MCF 10A (cell line): ENCODE measurements around the gene GTPBP6. TPM values are rescaled to one million over a fixed set of nuclear protein-coding genes. Genes with fewer than 3 reads are reported as not detected.
"Not testable (repeated sequence)": the region's sequence is repeated elsewhere in the genome, so short reads cannot be mapped to it uniquely, and the experiment has no call there.

Experiments
- BruUV-seq: library from RNA; stranded (reverse); fragments of 400-500 nt; replicated peaks from 2 replicates; lab custom pipeline; 2021; lab: Mats Ljungman, UMichigan
- CTCF ChIA-PET: fragments of 300-600 bp; sonication (Branson Sonifier 250); formaldehyde crosslinking; extraction: SDS; loops from one replicate; lab custom pipeline; 2021; ENCODE audit warnings: antibody characterized with exemption, inconsistent platforms; lab: Yijun Ruan, JAX
- POLR2A ChIA-PET: fragments of 300-600, 350-650 bp; sonication (Branson Sonifier 250); formaldehyde crosslinking; extraction: SDS; loops from one replicate; lab custom pipeline; 2020; ENCODE audit warnings: antibody characterized with exemption, inconsistent platforms; lab: Yijun Ruan, JAX
- DNase-seq: peaks from one replicate; pipeline ENCODE4 v3.0.0-alpha.2; 2018; ENCODE audit not compliant: unreplicated experiment
- H3K27ac Mint-ChIP-seq: one replicate; pipeline ENCODE4 v1.8.0; 2022; ENCODE audit warnings: mild to moderate bottlenecking, low read depth, mixed read lengths; ENCODE audit not compliant: unreplicated experiment
- H3K27me3 Mint-ChIP-seq: one replicate; pipeline ENCODE4 v1.8.0; 2022; ENCODE audit warnings: mixed read lengths; ENCODE audit not compliant: insufficient read depth, unreplicated experiment
- H3K36me3 Mint-ChIP-seq: one replicate; pipeline ENCODE4 v1.8.0; 2022; ENCODE audit warnings: mild to moderate bottlenecking, moderate library complexity, mixed read lengths; ENCODE audit not compliant: insufficient read depth, unreplicated experiment
- H3K4me1 Mint-ChIP-seq: one replicate; pipeline ENCODE4 v1.8.0; 2022; ENCODE audit warnings: mixed read lengths; ENCODE audit not compliant: insufficient read depth, unreplicated experiment
- H3K4me3 Mint-ChIP-seq: one replicate; pipeline ENCODE4 v1.8.0; 2022; ENCODE audit warnings: mild to moderate bottlenecking, moderate library complexity, mixed read lengths; ENCODE audit not compliant: unreplicated experiment
- H3K9me3 Mint-ChIP-seq: one replicate; pipeline ENCODE4 v1.8.0; 2022; ENCODE audit warnings: mixed read lengths; ENCODE audit not compliant: unreplicated experiment
- intact Hi-C: fragments of 100-400 bp; cut with micrococcal nuclease; formaldehyde crosslinking; loops from 2 replicates; pipeline ENCODE4 v1.14.1; 2022
- total RNA-seq: library from RNA; stranded (reverse); gene quantifications from 2 replicates; pipeline ENCODE4 v1.2.3, GENCODE V29; 2022
- TF ChIP-seq, protein P1 (sequence below): fragments of 200-600 bp; IDR thresholded peaks from one replicate; pipeline ENCODE4 v1.8.0; 2022; ENCODE audit warnings: antibody characterized with exemption, mild to moderate bottlenecking; ENCODE audit not compliant: unreplicated experiment

The GTPBP6 gene
- total RNA-seq, 1 experiment from 2014 or later = 73.4 TPM

DNA sequence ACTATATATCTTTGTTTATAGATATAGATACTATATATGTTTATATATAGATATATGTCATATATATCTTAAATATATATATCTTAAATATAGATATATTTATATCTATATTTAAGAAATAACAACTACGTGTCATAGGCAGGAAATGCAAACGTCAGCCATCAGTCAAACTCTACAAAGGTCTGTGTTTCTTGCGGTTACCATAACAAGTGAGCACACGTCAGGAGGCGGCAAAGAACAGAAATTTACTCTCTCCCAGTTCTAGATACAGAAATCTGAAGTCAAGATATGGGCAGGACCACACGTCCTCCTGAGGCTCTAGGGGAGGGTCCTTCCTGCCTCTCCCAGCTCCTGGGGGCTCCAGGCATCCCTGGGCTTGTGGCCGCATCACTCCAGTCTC lies 30.9 kb downstream of the GTPBP6 start:
- BruUV-seq = no TSS peak
- CTCF ChIA-PET = no interaction called here
- Mint-ChIP-seq H3K27me3 (no peaks in the 10 kb centered on the region), H3K27ac (no peak overlapping the region), H3K4me3 (no peak overlapping the region), H3K9me3 (no peaks in the 10 kb centered on the region), H3K36me3 (peaks cover 8% of the 10 kb centered on the region), H3K4me1 (no peaks in the 10 kb centered on the region)
- TF ChIP-seq, protein P1, sequence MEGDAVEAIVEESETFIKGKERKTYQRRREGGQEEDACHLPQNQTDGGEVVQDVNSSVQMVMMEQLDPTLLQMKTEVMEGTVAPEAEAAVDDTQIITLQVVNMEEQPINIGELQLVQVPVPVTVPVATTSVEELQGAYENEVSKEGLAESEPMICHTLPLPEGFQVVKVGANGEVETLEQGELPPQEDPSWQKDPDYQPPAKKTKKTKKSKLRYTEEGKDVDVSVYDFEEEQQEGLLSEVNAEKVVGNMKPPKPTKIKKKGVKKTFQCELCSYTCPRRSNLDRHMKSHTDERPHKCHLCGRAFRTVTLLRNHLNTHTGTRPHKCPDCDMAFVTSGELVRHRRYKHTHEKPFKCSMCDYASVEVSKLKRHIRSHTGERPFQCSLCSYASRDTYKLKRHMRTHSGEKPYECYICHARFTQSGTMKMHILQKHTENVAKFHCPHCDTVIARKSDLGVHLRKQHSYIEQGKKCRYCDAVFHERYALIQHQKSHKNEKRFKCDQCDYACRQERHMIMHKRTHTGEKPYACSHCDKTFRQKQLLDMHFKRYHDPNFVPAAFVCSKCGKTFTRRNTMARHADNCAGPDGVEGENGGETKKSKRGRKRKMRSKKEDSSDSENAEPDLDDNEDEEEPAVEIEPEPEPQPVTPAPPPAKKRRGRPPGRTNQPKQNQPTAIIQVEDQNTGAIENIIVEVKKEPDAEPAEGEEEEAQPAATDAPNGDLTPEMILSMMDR = no peak
- intact Hi-C loops = no loop called here
- POLR2A ChIA-PET = no interaction called here
- peak; percentile 36 for DNase-seq

DNA sequence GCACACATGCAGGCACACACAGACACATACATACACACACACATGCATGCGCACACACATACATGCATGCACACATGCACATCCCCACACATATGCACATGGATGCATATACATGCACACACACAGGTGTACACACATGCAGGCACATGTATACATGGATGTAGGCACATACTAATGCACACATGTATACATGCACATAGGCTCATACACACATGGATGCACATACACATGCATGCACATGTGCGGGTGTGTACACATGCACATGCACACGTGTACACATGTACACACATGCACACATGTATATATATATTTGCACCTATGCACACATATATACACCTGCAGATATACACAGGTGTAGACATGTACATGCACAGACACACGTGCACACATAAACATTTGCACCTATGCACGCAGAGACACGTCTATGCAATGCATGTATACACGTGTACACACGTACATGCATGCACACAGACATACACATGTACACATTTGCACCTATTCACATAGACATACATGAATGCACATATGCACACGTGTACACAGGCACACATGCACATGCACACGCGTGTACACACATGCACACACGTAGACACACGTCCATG lies 33.4 kb downstream of the GTPBP6 start:
- DNase-seq = no peak
- H3K27me3 Mint-ChIP-seq = no peaks in the 10 kb centered on the region
- H3K9me3 Mint-ChIP-seq = no peaks in the 10 kb centered on the region
- BruUV-seq = no TSS peak
- peaks cover 5% of the 10 kb centered on the region for H3K36me3 Mint-ChIP-seq
- H3K27ac Mint-ChIP-seq = no peak overlapping the region
- TF ChIP-seq, protein P1 = no peak
- intact Hi-C loops = no loop called here
- POLR2A ChIA-PET = no interaction called here
- H3K4me1 Mint-ChIP-seq = no peaks in the 10 kb centered on the region
- no peak overlapping the region for H3K4me3 Mint-ChIP-seq
- CTCF ChIA-PET = no interaction called here

DNA sequence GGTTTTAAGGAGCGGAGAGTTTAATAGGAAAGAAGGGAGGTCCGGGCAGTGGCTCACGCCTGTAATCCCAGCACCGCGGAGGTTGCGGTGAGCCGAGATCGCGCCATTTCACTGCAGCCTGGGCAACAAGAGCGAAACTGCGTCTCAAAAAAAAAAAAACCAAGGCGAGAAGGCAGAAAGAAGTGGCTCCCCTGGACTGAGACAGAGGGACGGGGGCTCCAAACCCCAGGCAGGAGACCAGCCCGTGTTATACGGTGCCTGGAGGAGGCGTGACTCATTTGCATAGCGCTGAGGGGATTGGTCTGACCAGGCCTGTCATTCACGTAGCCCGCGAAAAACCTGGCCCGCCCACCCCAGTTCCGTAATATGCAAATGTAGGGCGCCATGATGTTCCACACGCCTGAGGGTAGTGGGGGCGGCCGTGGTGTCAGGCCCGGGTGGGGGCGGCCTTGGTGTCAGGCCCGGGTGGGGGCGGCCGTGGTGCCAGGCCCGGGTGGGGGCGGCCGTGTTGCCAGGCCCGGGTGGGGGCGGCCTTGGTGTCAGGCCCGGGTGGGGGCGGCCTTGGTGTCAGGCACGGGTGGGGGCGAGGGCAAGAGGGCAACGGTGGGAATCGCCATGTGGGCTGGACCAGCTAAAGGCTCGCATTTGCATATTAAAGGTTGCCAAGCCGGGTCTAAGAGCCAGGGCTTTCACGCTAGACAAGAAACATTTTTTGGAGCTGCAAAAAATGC lies 35.3 kb downstream of the GTPBP6 start:
- no peaks in the 10 kb centered on the region for H3K4me1 Mint-ChIP-seq
- peak overlapping the region; percentile 53 for H3K27ac Mint-ChIP-seq
- no peaks in the 10 kb centered on the region for H3K9me3 Mint-ChIP-seq
- intact Hi-C loops = no loop called here
- H3K36me3 Mint-ChIP-seq = peaks cover 5% of the 10 kb centered on the region
- no peaks in the 10 kb centered on the region for H3K27me3 Mint-ChIP-seq
- POLR2A ChIA-PET = no interaction called here
- BruUV-seq = no TSS peak
- DNase-seq = peak; percentile 89
- H3K4me3 Mint-ChIP-seq = peak overlapping the region; percentile 76
- CTCF ChIA-PET = no interaction called here
- TF ChIP-seq, protein P1 = no peak

DNA sequence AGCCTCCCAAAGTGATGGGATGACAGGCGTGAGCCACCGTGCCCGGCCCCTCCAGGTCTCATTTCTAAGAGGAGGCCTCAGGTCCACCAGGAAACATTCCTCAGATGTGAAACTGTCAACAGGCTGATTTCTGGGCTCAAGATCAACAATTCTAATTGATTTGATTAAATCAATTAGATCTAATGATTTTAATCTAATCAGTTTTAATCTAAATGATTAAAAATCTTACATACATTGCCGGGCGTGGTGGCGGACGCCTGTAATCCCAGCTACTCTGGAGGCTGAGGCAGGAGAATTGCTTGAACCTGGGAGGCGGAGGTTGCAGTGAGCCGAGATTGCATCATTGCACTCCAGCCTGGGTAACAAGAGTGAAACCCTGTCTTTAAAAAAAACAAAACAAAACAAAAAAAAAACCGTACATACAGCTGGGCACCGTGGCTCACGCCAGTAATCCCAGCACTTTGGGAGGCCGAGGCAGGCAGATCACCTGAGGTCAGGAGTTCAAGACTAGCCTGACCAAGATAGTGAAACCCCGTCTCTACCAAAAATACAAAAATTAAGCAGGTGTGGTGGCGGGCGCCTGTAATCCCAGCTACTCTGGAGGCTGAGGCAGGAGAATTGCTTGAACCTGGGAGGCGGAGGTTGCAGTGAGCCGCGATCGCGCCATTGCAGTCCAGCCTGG lies 36.5 kb downstream of the GTPBP6 start:
- CTCF ChIA-PET, H3K36me3 Mint-ChIP-seq, H3K4me1 Mint-ChIP-seq, H3K4me3 Mint-ChIP-seq, DNase-seq, H3K9me3 Mint-ChIP-seq, H3K27ac Mint-ChIP-seq, H3K27me3 Mint-ChIP-seq, BruUV-seq, intact Hi-C loops, POLR2A ChIA-PET: not testable (repeated sequence)
